GM10248 (cell line): ENCODE data around the gene BTLA.
"Not testable (repeated sequence)": the region's sequence is repeated elsewhere in the genome, so short reads cannot be mapped to it uniquely, and the experiment has no call there.

Source experiments
- CTCF ChIA-PET: fragments of 300-600 bp; sonication (Branson Sonifier 250); formaldehyde crosslinking; extraction: SDS; loops from one replicate; lab custom pipeline; 2021; ENCODE audit warnings: antibody characterized with exemption; lab: Yijun Ruan, JAX
- POLR2A ChIA-PET: fragments of 350-650 bp; sonication (Branson Sonifier 250); formaldehyde crosslinking; extraction: SDS; loops from one replicate; lab custom pipeline; 2020; ENCODE audit warnings: antibody characterized with exemption; lab: Yijun Ruan, JAX
- DNase-seq: peaks from one replicate; pipeline ENCODE4 v3.0.0; 2012; ENCODE audit errors: extremely low spot score
- TF ChIP-seq, protein P1 (sequence below): IDR thresholded peaks from 2 replicates; pipeline ENCODE4 v1.5.1; 2012; ENCODE audit warnings: mild to moderate bottlenecking, low read depth; ENCODE audit errors: extremely low read depth, missing control alignments, control extremely low read depth

Gene BTLA, protein sequence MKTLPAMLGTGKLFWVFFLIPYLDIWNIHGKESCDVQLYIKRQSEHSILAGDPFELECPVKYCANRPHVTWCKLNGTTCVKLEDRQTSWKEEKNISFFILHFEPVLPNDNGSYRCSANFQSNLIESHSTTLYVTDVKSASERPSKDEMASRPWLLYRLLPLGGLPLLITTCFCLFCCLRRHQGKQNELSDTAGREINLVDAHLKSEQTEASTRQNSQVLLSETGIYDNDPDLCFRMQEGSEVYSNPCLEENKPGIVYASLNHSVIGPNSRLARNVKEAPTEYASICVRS

DNA sequence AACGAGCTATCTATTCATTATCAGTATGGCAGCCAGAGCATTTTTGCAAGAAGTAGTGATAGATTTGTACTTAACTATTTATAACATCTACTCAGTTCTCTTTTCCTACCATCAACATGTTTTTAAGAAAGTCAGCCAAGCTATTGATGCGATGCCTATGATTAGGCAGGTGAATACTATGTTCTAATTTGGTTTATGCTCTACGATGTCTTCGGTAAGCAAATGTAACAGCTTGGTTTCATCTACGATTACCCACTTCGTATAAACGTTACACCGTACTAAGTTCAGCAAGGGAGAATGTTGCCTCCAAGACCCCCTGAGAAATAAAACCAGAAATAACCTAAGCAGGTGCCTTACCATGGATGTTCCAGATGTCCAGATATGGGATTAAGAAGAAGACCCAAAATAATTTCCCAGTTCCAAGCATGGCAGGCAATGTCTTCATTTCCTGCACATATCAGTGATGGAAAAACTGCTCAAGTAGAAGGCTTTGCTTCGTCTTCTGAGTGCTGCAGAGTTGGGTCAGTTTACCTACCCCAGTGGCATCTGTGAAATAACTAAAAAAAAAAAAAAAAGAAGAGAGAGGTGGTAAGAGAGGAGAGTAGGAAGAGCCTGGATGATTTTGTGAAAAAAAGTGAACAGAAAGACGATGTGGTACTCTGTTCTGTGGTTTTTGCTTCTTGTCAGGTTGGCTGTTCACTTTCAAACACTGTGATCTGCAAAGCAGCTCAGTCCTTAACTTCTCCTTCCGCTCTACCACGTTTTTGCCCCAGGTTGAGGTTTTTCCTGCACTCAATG, at the start of gene BTLA:
Gene BTLA (minus strand): TSS at position 559 of the 798 bp plus-strand sequence. CDS start 114 bp downstream, at position 445.
- TF ChIP-seq, protein P1, sequence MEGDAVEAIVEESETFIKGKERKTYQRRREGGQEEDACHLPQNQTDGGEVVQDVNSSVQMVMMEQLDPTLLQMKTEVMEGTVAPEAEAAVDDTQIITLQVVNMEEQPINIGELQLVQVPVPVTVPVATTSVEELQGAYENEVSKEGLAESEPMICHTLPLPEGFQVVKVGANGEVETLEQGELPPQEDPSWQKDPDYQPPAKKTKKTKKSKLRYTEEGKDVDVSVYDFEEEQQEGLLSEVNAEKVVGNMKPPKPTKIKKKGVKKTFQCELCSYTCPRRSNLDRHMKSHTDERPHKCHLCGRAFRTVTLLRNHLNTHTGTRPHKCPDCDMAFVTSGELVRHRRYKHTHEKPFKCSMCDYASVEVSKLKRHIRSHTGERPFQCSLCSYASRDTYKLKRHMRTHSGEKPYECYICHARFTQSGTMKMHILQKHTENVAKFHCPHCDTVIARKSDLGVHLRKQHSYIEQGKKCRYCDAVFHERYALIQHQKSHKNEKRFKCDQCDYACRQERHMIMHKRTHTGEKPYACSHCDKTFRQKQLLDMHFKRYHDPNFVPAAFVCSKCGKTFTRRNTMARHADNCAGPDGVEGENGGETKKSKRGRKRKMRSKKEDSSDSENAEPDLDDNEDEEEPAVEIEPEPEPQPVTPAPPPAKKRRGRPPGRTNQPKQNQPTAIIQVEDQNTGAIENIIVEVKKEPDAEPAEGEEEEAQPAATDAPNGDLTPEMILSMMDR: no peak
- ChIA-PET CTCF (interaction anchor here (0.9 to 3.0 kb wide), 12 partner anchors 8 to 388 kb away, joined by 3 to 17 read pairs (median 4); no protein-coding TSS in a partner anchor), POLR2A (interaction anchor here (0.6 kb wide), 1 partner anchor 63 kb away, joined by 5 read pairs; the partner anchor contains the start of genes ATG3 and SLC35A5)
- no peak for DNase-seq

DNA sequence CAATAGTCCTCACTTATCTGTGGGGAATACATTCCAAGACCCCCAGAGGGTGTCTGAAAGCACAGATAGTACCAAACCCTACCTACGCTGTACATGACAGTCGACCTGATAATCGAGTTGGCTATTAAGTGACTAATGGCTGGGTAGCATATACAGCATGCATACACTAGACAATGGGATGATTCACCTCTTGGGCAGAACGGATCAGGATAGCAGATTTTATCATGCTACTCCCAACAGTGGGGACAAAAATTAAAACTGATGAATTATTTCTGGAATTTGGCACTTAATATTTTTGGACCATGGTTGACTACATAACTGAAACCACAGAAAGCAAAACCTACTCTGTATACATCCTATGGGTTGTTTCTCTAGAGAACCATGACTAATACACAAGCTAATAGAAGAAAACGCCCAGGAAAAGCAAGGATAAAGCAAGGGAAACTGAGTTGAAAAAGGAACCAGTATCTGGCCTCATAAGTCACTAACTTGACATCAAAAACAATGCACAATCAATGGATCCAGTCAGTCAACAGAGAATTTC, 47.0 kb upstream of the BTLA start:
- ChIA-PET POLR2A (no interaction called here), CTCF (no interaction called here)
- TF ChIP-seq, protein P1: no peak
- DNase-seq: no peak

DNA sequence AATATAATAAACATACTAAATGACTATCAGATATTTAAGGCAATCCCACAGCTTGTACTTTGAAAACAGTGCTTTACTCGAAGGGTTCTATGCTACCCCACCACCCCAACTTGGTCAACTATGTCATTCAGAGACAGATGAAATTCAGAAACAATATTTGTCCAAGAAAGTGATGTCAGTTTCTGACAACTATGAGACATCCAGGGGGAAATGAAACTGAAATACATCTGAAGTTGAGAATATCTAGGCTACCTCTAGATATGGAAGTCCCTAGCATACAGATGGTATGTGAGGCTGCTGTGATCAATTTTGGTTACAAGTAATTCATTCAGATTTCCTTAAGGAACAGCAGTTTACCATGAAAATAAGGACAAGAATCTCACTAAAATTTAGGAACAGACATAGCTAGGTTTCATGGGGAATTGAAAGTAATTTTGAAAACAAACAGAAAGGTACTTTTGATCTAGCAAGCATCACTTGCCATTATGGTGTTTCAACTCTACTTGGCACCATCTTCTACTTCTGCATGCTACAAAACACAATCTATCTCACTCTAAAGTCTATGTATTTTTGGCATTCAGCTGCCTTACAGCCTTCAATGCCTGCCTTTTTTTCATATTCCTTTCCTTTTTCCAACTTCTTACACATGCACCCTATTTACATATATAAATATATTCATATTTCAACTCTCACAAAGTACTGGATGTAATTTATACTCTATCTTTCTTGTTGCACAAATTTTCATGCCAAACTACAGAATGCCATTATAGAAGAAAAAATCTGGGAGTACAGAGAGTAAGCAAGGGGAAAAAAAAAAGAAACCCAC, 40.8 kb upstream of the BTLA start:
- POLR2A ChIA-PET: no interaction called here
- TF ChIP-seq, protein P1: no peak
- CTCF ChIA-PET: interaction anchor here (1.0 kb wide), 2 partner anchors 9 kb away, joined by 3 read pairs; no protein-coding TSS in a partner anchor
- DNase-seq: peak; percentile 56

DNA sequence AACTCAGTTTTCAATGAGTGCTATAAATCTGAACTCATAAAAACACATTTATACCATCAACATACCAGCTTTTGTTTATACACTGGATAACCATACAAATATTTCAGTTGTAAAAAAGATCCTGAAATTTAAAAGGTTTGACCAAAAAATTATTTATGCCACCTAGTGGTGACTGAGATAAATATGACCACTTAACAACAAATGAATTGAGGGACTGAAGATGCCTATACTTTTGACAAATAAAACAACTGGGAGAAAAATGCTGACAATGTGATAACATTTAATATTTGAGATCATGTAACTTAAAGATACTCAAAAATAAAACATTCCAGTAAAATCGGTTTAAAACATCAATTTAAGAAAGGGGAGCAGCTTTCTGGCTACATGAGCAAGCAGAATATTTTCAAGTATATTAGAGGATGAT, 32.1 kb upstream of the BTLA start:
- ChIA-PET CTCF (interaction anchor here (0.6 to 1.4 kb wide), 11 partner anchors 9 to 420 kb away, joined by 3 to 10 read pairs (median 3); partner anchors contain the start of gene SLC9C1), POLR2A (no interaction called here)
- DNase-seq: peak; percentile 26

DNA sequence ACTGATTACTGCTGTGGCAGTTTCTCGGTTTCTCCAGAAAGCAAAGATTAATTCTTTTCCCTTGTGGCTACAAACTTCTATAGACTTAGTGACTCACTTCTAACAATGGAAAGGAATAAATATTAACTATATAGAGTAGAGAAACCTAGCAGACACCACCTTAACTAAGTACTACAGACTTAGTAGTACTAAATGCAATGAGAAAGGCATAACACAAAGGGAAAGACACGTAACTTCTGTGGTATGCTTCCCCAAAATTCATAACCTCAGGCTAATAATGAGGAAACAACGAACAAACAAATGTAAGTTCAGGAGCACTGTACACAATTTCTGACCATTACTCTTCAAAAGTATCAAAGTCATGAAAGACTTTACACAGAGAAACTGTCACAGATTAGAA, 31.3 kb upstream of the BTLA start:
- ChIA-PET POLR2A (no interaction called here), CTCF (interaction anchor here (0.6 to 1.4 kb wide), 11 partner anchors 10 to 419 kb away, joined by 3 to 10 read pairs (median 3); partner anchors contain the start of gene SLC9C1)
- TF ChIP-seq, protein P1: no peak
- no peak for DNase-seq

More for the DNA sequence above, 32.1 kb upstream of the BTLA start:
- TF ChIP-seq, protein P1: peak; percentile 27

DNA sequence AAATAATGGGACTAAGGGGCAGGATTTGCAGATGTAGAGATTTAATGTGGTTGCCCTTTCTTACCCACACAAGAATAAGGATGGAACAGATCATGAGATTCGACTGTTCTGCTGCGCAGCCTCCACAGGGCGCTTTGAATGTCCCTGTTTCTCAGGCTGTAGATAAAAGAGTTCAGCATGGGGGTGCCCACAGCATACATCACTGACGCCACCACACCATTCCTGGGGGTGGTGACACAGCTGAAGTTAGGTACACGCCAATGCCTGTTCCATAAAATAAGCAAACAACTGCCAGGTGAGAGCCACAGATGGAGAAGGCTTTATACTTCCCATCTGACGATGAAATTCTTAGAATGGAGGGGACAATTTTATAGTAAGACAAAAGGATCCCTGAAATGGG, 24.9 kb upstream of the BTLA start:
- POLR2A ChIA-PET, CTCF ChIA-PET: not testable (repeated sequence)

More for the DNA sequence above, 24.9 kb upstream of the BTLA start:
- DNase-seq: not testable (repeated sequence)
